Stimulated activated naive CD8-positive, alpha-beta T cell treated with anti-CD3 and anti-CD28 coated beads, Interleukin-15, Interleukin-2, amounts not matched to agents 100 ng/mL and 50 ng/mL, for 24 hours (primary cell): ENCODE results near the gene ZMIZ1.

ENCODE experiments used
- H3K27ac Mint-ChIP-seq: one replicate; pipeline ENCODE4 v1.8.0; 2021; ENCODE audit warnings: mild to moderate bottlenecking, mixed read lengths
- H3K27me3 Mint-ChIP-seq: one replicate; pipeline ENCODE4 v1.8.0; 2021; ENCODE audit warnings: mixed read lengths
- H3K36me3 Mint-ChIP-seq: one replicate; pipeline ENCODE4 v1.8.0; 2021; ENCODE audit warnings: low read depth, mixed read lengths
- H3K4me1 Mint-ChIP-seq: one replicate; pipeline ENCODE4 v1.8.0; 2021; ENCODE audit warnings: low read depth, mixed read lengths
- H3K4me3 Mint-ChIP-seq: one replicate; pipeline ENCODE4 v1.8.0; 2021; ENCODE audit warnings: mild to moderate bottlenecking, mixed read lengths
- H3K9me3 Mint-ChIP-seq: one replicate; pipeline ENCODE4 v1.8.0; 2021; ENCODE audit warnings: mixed read lengths

Gene ZMIZ1

GRCh38 chr10:79073784-79074432 lies 5.1 kb downstream of the ZMIZ1 start:
- Mint-ChIP-seq H3K27ac (no peak overlapping the region), H3K4me3 (no peak overlapping the region), H3K27me3 (peaks cover 3% of the 10 kb centered on the region), H3K4me1 (peaks cover 34% of the 10 kb centered on the region), H3K36me3 (no peaks in the 10 kb centered on the region), H3K9me3 (no peaks in the 10 kb centered on the region)

- Mint-ChIP-seq H3K27ac (no peak overlapping the region), H3K4me1 (peaks cover 40% of the 10 kb centered on the region), H3K9me3 (no peaks in the 10 kb centered on the region), H3K27me3 (peaks cover 3% of the 10 kb centered on the region), H3K4me3 (no peak overlapping the region), H3K36me3 (no peaks in the 10 kb centered on the region)
These were observed 6.0 kb downstream of the ZMIZ1 start for GRCh38 chr10:79074732-79075131.

GRCh38 chr10:79075418-79075817 lies 6.7 kb downstream of the ZMIZ1 start:
- H3K9me3 Mint-ChIP-seq = no peaks in the 10 kb centered on the region
- H3K36me3 Mint-ChIP-seq = no peaks in the 10 kb centered on the region
- H3K27me3 Mint-ChIP-seq = peaks cover 3% of the 10 kb centered on the region
- H3K4me1 Mint-ChIP-seq = peaks cover 43% of the 10 kb centered on the region
- no peak overlapping the region for H3K27ac Mint-ChIP-seq
- no peak overlapping the region for H3K4me3 Mint-ChIP-seq

- no peak overlapping the region for H3K27ac Mint-ChIP-seq
- H3K36me3 Mint-ChIP-seq = no peaks in the 10 kb centered on the region
- no peaks in the 10 kb centered on the region for H3K27me3 Mint-ChIP-seq
- H3K4me1 Mint-ChIP-seq = peaks cover 29% of the 10 kb centered on the region
- H3K4me3 Mint-ChIP-seq = no peak overlapping the region
- no peaks in the 10 kb centered on the region for H3K9me3 Mint-ChIP-seq
These were observed 8.9 kb downstream of the ZMIZ1 start for GRCh38 chr10:79077488-79078173.

- no peaks in the 10 kb centered on the region for H3K9me3 Mint-ChIP-seq
- no peaks in the 10 kb centered on the region for H3K27me3 Mint-ChIP-seq
- no peaks in the 10 kb centered on the region for H3K36me3 Mint-ChIP-seq
- no peak overlapping the region for H3K4me3 Mint-ChIP-seq
- no peak overlapping the region for H3K27ac Mint-ChIP-seq
- peaks cover 34% of the 10 kb centered on the region for H3K4me1 Mint-ChIP-seq
These were observed 9.7 kb downstream of the ZMIZ1 start for GRCh38 chr10:79078367-79079053.

GRCh38 chr10:79079054-79079397 lies 10.3 kb downstream of the ZMIZ1 start:
- Mint-ChIP-seq H3K36me3 (no peaks in the 10 kb centered on the region), H3K9me3 (no peaks in the 10 kb centered on the region), H3K27me3 (no peaks in the 10 kb centered on the region), H3K4me3 (no peak overlapping the region), H3K27ac (no peak overlapping the region), H3K4me1 (peaks cover 39% of the 10 kb centered on the region)

- Mint-ChIP-seq H3K27ac (no peak overlapping the region), H3K4me1 (peaks cover 46% of the 10 kb centered on the region), H3K27me3 (no peaks in the 10 kb centered on the region), H3K4me3 (no peak overlapping the region), H3K9me3 (no peaks in the 10 kb centered on the region), H3K36me3 (no peaks in the 10 kb centered on the region)
These were observed 11.0 kb downstream of the ZMIZ1 start for GRCh38 chr10:79079490-79080355.

GRCh38 chr10:79081353-79082034 lies 12.7 kb downstream of the ZMIZ1 start:
- Mint-ChIP-seq H3K4me1 (peaks cover 49% of the 10 kb centered on the region), H3K36me3 (no peaks in the 10 kb centered on the region), H3K27ac (no peak overlapping the region), H3K27me3 (no peaks in the 10 kb centered on the region), H3K9me3 (no peaks in the 10 kb centered on the region), H3K4me3 (no peak overlapping the region)

GRCh38 chr10:79082035-79082373 lies 13.2 kb downstream of the ZMIZ1 start:
- no peaks in the 10 kb centered on the region for H3K9me3 Mint-ChIP-seq
- no peaks in the 10 kb centered on the region for H3K36me3 Mint-ChIP-seq
- no peak overlapping the region for H3K4me3 Mint-ChIP-seq
- peaks cover 49% of the 10 kb centered on the region for H3K4me1 Mint-ChIP-seq
- no peaks in the 10 kb centered on the region for H3K27me3 Mint-ChIP-seq
- H3K27ac Mint-ChIP-seq = no peak overlapping the region

GRCh38 chr10:79082631-79083596 lies 14.1 kb downstream of the ZMIZ1 start:
- H3K36me3 Mint-ChIP-seq = no peaks in the 10 kb centered on the region
- H3K4me1 Mint-ChIP-seq = peaks cover 48% of the 10 kb centered on the region
- H3K27me3 Mint-ChIP-seq = no peaks in the 10 kb centered on the region

GRCh38 chr10:79084012-79084971 lies 15.5 kb downstream of the ZMIZ1 start:
- Mint-ChIP-seq H3K27me3 (no peaks in the 10 kb centered on the region), H3K4me3 (no peak overlapping the region), H3K4me1 (peaks cover 37% of the 10 kb centered on the region), H3K9me3 (no peaks in the 10 kb centered on the region), H3K36me3 (no peaks in the 10 kb centered on the region), H3K27ac (peak overlapping the region; percentile 34)

More at GRCh38 chr10:79082631-79083596, 14.1 kb downstream of the ZMIZ1 start:
- H3K4me3 Mint-ChIP-seq = no peak overlapping the region
- no peak overlapping the region for H3K27ac Mint-ChIP-seq
- H3K9me3 Mint-ChIP-seq = no peaks in the 10 kb centered on the region

- Mint-ChIP-seq H3K9me3 (no peaks in the 10 kb centered on the region), H3K4me1 (peaks cover 36% of the 10 kb centered on the region), H3K27ac (no peak overlapping the region), H3K36me3 (no peaks in the 10 kb centered on the region), H3K27me3 (no peaks in the 10 kb centered on the region), H3K4me3 (no peak overlapping the region)
These were observed 16.3 kb downstream of the ZMIZ1 start for GRCh38 chr10:79084972-79085597.
